CD4-positive, alpha-beta memory T cell (primary cell): Measurements from ENCODE around the gene DNAJC6. TPM values are rescaled to one million over a fixed set of nuclear protein-coding genes. Genes with fewer than 3 reads are reported as not detected.
A peak's percentile ranks its signal among the peaks of the same experiment; 100 is the strongest.
"Not testable (repeated sequence)": the region's sequence is repeated elsewhere in the genome, so short reads cannot be mapped to it uniquely, and the experiment has no call there.

Source experiments
- CTCF ChIA-PET: fragments of 350-600 bp; sonication (Branson Sonifier 250); formaldehyde crosslinking; loops from one replicate; lab custom pipeline; 2021; ENCODE audit warnings: inconsistent platforms; ENCODE audit not compliant: partially characterized antibody; lab: Charles Lee
- POLR2A ChIA-PET: fragments of 350-600 bp; sonication (Branson Sonifier 250); formaldehyde crosslinking; loops from one replicate; lab custom pipeline; 2021; ENCODE audit not compliant: partially characterized antibody; lab: Charles Lee
- DNase-seq, 5 donors: peaks; one replicate each; pipeline versions ENCODE4 v3.0.0 to v3.0.0-alpha.2; 2020 to 2022; ENCODE audit warnings: mixed read lengths in 1 of 5
- H3K27ac ChIP-seq: one replicate; pipeline ENCODE4 v1.7.0; 2013; ENCODE audit warnings: low read depth, low read length
- H3K27me3 ChIP-seq: 2 replicates; pipeline ENCODE4 v1.7.0; 2013; ENCODE audit warnings: mild to moderate bottlenecking, low read length, moderate library complexity; ENCODE audit not compliant: insufficient read depth
- H3K36me3 ChIP-seq: 2 replicates; pipeline ENCODE4 v1.7.0; 2013; ENCODE audit warnings: mild to moderate bottlenecking, low read length, moderate library complexity; ENCODE audit not compliant: insufficient read depth
- H3K4me1 ChIP-seq: 2 replicates; pipeline ENCODE4 v1.7.0; 2013; ENCODE audit warnings: mild to moderate bottlenecking, low read length, moderate library complexity; ENCODE audit not compliant: insufficient read depth
- H3K4me3 ChIP-seq, 2 donors: one replicate each; pipeline ENCODE4 v1.7.0; 2013; ENCODE audit warnings: low read length in 2 of 2, mild to moderate bottlenecking in 1 of 2
- H3K9me3 ChIP-seq, 2 donors: one replicate each; pipeline ENCODE4 v1.7.0; 2013; ENCODE audit warnings: low read length in 2 of 2, control low read depth in 1 of 2; ENCODE audit not compliant: control insufficient read depth in 1 of 2
- H3K27ac Mint-ChIP-seq, 7 donors: one replicate each; pipeline ENCODE4 v1.8.0; 2020 to 2021; ENCODE audit warnings: mixed read lengths in 7 of 7, mild to moderate bottlenecking in 6 of 7, inconsistent platforms in 3 of 7, moderate library complexity in 3 of 7
- H3K27me3 Mint-ChIP-seq, 2 donors: one replicate each; pipeline ENCODE4 v1.8.0; 2020 to 2021; ENCODE audit warnings: mixed read lengths in 2 of 2
- H3K36me3 Mint-ChIP-seq, 2 donors: one replicate each; pipeline ENCODE4 v1.8.0; 2020 to 2021; ENCODE audit warnings: mixed read lengths in 2 of 2, inconsistent platforms in 1 of 2, mild to moderate bottlenecking in 1 of 2
- H3K4me1 Mint-ChIP-seq, 4 donors: one replicate each; pipeline ENCODE4 v1.8.0; 2020 to 2021; ENCODE audit warnings: mixed read lengths in 4 of 4, mild to moderate bottlenecking in 1 of 4
- H3K4me3 Mint-ChIP-seq, 8 donors: one replicate each; pipeline ENCODE4 v1.8.0; 2020 to 2021; ENCODE audit warnings: mixed read lengths in 8 of 8, mild to moderate bottlenecking in 7 of 8, moderate library complexity in 6 of 8, inconsistent platforms in 3 of 8
- H3K9me3 Mint-ChIP-seq, 8 donors: one replicate each; pipeline ENCODE4 v1.8.0; 2020 to 2021; ENCODE audit warnings: mixed read lengths in 8 of 8, mild to moderate bottlenecking in 5 of 8, inconsistent platforms in 3 of 8, moderate library complexity in 1 of 8
- intact Hi-C: fragments of 100-400 bp; cut with micrococcal nuclease; formaldehyde crosslinking; loops from one replicate; pipeline ENCODE4 v1.15.1; 2023
- polyA plus RNA-seq, 2 donors: library from polyadenylated mRNA; unstranded; fragments of 300-500 nt; fragmentation: Illumina TruSeq; gene quantifications; one replicate each; pipeline ENCODE4 v1.2.3, GENCODE V29; 2021
- total RNA-seq, 2 experiments: library from RNA; stranded (reverse); gene quantifications; one replicate each; pipeline ENCODE4 v1.2.3, GENCODE V29; 2021

The DNAJC6 gene
- total and polyA plus RNA-seq, 4 experiments from 2014 or later: 0.35 to 4.3 (median 2.2) TPM

DNA sequence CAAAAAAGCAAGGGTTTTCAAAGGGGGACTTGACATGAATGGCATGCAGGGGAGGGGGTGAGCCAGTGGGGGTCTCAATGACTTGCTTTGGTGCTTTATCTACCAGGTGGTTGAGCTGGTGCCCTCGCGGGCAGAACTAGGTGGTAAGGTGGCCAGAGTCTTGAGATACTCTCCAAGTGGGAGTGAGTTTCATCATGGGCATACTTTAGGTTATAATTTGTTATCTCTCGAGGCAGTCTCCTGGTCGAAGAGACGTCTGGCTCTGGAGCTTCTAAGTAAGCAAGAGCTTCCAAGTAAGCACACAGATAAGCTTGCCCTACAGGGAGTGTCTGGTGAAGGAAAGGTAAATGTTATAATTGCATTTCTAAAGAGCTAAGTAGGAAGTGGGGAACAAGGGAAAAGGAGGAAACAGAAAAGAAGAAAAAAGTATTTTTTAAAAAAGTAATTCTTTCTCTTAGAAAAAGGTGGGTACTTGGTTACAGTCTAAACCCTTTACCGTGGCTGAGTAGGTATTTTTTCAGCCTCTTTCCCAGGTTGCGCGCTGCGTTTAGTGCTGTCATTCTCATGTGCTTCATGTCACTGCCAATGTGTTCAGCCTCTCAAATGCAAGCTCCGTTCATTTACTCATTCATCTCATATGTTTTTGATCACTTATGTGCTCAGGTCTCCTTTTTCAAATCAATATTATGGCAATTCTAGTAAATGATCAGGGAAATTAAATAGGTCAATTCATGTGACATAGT lies 31.6 kb upstream of the DNAJC6 start:
- POLR2A ChIA-PET: no interaction called here

DNA sequence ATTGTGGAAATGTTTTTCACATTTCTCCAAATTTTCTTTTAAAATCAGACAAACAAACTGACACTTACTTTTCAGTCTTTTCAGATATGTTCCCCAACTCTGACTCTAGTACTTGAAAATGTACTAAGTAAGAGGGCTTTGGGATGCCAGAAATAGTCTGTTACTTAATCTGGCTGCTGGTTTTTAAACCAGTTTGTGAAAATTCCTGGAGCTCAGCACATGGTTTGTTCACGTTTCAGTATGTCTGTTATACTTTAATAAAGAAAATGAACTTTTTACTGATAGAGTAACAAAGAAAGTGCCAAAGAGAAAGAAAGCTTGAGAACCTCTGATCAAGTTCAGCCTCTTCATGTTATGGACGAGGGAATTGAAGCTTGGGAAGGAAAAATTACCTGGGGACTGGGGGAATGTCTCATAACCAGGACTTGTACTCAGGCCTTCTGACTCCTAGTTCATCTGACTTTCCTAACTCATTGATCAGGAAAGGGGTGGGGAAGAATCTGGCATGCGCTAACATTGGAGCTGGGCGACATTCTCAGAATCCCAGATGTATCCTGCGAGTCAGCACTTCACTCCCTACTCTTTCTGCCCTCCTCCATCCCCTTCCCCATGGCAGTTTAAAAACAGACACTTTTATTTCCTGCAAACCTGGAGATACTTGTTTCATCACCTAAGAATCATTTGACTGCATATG lies 30.8 kb upstream of the DNAJC6 start:
- no peaks in the 10 kb centered on the region for H3K4me1 ChIP-seq
- H3K27ac Mint-ChIP-seq: no peak overlapping the region
- H3K27ac ChIP-seq: no peak overlapping the region
- H3K4me1 Mint-ChIP-seq: no peaks in the 10 kb centered on the region
- H3K4me3 Mint-ChIP-seq: no peak overlapping the region
- CTCF ChIA-PET: no interaction called here
- POLR2A ChIA-PET: no interaction called here
- no peaks in the 10 kb centered on the region for H3K27me3 ChIP-seq
- H3K27me3 Mint-ChIP-seq: peaks cover 4 to 11% of the 10 kb centered on the region in 2 donors
- no peaks in the 10 kb centered on the region for H3K36me3 ChIP-seq
- no peak for DNase-seq
- no peak overlapping the region for H3K4me3 ChIP-seq
- H3K9me3 Mint-ChIP-seq: no peaks in the 10 kb centered on the region
- H3K9me3 ChIP-seq: no peaks in the 10 kb centered on the region
- no peaks in the 10 kb centered on the region for H3K36me3 Mint-ChIP-seq
- intact Hi-C loops: no loop called here

More for the DNA sequence above, 31.6 kb upstream of the DNAJC6 start:
- CTCF ChIA-PET: no interaction called here
- no peak overlapping the region for H3K4me3 ChIP-seq
- no peaks in the 10 kb centered on the region for H3K36me3 ChIP-seq
- DNase-seq: no peak
- Mint-ChIP-seq H3K4me1 (no peaks in the 10 kb centered on the region), H3K36me3 (no peaks in the 10 kb centered on the region), H3K9me3 (no peaks in the 10 kb centered on the region), H3K27ac (peak overlapping the region in 1 of 7 donors; percentile 51), H3K4me3 (no peak overlapping the region), H3K27me3 (peaks cover 4 to 11% of the 10 kb centered on the region in 2 donors)
- H3K27ac ChIP-seq: no peak overlapping the region
- H3K9me3 ChIP-seq: no peaks in the 10 kb centered on the region
- no peaks in the 10 kb centered on the region for H3K27me3 ChIP-seq
- intact Hi-C loops: no loop called here
- H3K4me1 ChIP-seq: no peaks in the 10 kb centered on the region

DNA sequence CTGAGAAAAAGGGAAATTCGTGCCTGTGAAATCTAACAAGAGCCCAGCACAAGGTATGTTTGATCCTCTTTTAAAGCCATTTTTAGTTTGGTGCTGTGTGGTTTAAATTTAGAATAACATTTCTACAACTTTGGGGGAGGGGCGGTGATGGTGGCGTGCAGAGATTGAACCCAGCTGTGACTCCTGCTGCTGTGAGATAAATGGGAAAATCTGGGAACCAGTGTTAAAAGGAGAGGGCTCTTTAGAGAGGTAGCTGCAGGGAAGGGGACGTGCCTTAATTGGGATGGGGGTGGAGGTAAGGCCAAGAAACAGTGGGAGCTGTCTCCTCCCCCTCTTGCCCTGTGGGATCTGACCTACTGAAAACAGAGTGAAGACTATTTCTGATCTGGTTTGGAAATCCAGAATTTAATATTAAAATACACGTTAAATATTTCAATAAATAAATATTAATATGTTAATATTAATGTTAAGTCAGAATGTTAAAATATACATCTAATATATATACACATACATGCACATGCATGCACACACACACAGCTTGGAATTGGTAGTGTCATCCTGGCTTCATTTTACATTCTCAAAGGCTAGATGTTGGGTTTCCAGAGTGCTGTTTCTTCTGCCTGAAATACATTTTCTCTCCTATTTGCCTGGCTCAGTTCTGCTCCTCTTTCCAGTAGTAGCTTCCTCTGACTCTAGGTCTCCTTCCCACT lies 30.1 kb upstream of the DNAJC6 start:
- Mint-ChIP-seq H3K36me3 (no peaks in the 10 kb centered on the region), H3K4me1 (no peaks in the 10 kb centered on the region), H3K27me3 (peaks cover 4 to 11% of the 10 kb centered on the region in 2 donors), H3K9me3 (no peaks in the 10 kb centered on the region), H3K27ac (no peak overlapping the region), H3K4me3 (no peak overlapping the region)
- Histone ChIP-seq H3K27me3 (no peaks in the 10 kb centered on the region), H3K27ac (no peak overlapping the region), H3K4me1 (no peaks in the 10 kb centered on the region), H3K4me3 (no peak overlapping the region), H3K9me3 (no peaks in the 10 kb centered on the region), H3K36me3 (no peaks in the 10 kb centered on the region)
- POLR2A ChIA-PET: no interaction called here
- intact Hi-C loops: no loop called here
- no peak for DNase-seq
- CTCF ChIA-PET: no interaction called here

GRCh38 chr1:65281846-65282245 lies 27.5 kb upstream of the DNAJC6 start:
- H3K9me3 Mint-ChIP-seq: no peaks in the 10 kb centered on the region
- no peak overlapping the region for H3K4me3 ChIP-seq
- H3K36me3 ChIP-seq: no peaks in the 10 kb centered on the region
- H3K36me3 Mint-ChIP-seq: no peaks in the 10 kb centered on the region
- CTCF ChIA-PET: no interaction called here
- H3K27ac Mint-ChIP-seq: no peak overlapping the region
- DNase-seq: no peak
- no peaks in the 10 kb centered on the region for H3K9me3 ChIP-seq
- H3K4me1 ChIP-seq: no peaks in the 10 kb centered on the region
- no peak overlapping the region for H3K27ac ChIP-seq
- intact Hi-C loops: no loop called here
- H3K4me1 Mint-ChIP-seq: no peaks in the 10 kb centered on the region
- H3K27me3 ChIP-seq: no peaks in the 10 kb centered on the region
- peaks cover 4 to 7% of the 10 kb centered on the region in 2 donors for H3K27me3 Mint-ChIP-seq
- POLR2A ChIA-PET: no interaction called here
- H3K4me3 Mint-ChIP-seq: no peak overlapping the region

- Mint-ChIP-seq H3K9me3 (no peaks in the 10 kb centered on the region), H3K36me3 (no peaks in the 10 kb centered on the region), H3K4me1 (no peaks in the 10 kb centered on the region), H3K27ac (peak overlapping the region in 1 of 7 donors; percentile 43), H3K4me3 (peak overlapping the region in 1 of 8 donors; percentile 43), H3K27me3 (peaks cover 0 to 2% of the 10 kb centered on the region in 2 donors)
- Histone ChIP-seq H3K27me3 (no peaks in the 10 kb centered on the region), H3K4me1 (no peaks in the 10 kb centered on the region), H3K36me3 (no peaks in the 10 kb centered on the region), H3K4me3 (no peak overlapping the region), H3K27ac (no peak overlapping the region), H3K9me3 (no peaks in the 10 kb centered on the region)
- no peak for DNase-seq
- intact Hi-C loops: no loop called here
- CTCF ChIA-PET: no interaction called here
- POLR2A ChIA-PET: no interaction called here
These were observed 25.1 kb upstream of the DNAJC6 start for GRCh38 chr1:65284229-65284628.

- intact Hi-C loops: no loop called here
- H3K27me3 ChIP-seq: no peaks in the 10 kb centered on the region
- H3K4me1 ChIP-seq: no peaks in the 10 kb centered on the region
- POLR2A ChIA-PET: no interaction called here
- H3K4me3 ChIP-seq: no peak overlapping the region
- Mint-ChIP-seq H3K27ac (no peak overlapping the region), H3K4me3 (no peak overlapping the region), H3K36me3 (peaks cover 0 to 3% of the 10 kb centered on the region in 2 donors), H3K9me3 (no peaks in the 10 kb centered on the region), H3K27me3 (peaks cover 0 to 1% of the 10 kb centered on the region in 2 donors), H3K4me1 (no peaks in the 10 kb centered on the region)
- CTCF ChIA-PET: no interaction called here
- H3K36me3 ChIP-seq: no peaks in the 10 kb centered on the region
- no peak for DNase-seq
- no peak overlapping the region for H3K27ac ChIP-seq
- no peaks in the 10 kb centered on the region for H3K9me3 ChIP-seq
These were observed 19.9 kb upstream of the DNAJC6 start for GRCh38 chr1:65289449-65289848.

DNA sequence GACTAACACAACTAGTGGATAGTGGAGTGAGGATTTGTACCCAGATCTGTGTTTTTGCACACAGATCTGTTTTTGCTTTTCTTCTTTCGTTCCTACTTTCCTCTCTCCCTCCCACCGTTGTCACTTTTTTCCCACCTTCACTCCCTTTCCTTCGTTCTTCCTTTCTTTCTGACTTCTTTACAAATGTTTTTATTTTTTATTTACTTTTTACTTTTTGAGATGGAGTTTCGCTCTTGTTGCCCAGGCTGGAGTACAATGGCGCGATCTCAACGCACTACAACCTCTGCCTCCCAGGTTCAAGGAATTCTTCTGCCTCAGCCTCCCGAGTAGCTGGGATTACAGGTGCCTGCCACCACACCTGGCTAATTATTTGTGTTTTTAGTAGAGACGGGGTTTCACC lies 17.5 kb upstream of the DNAJC6 start:
- H3K36me3 ChIP-seq, H3K9me3 ChIP-seq, DNase-seq, POLR2A ChIA-PET, CTCF ChIA-PET, H3K4me1 ChIP-seq, H3K9me3 Mint-ChIP-seq, H3K27ac ChIP-seq, H3K4me3 ChIP-seq, H3K36me3 Mint-ChIP-seq, H3K27me3 Mint-ChIP-seq, H3K27ac Mint-ChIP-seq, H3K27me3 ChIP-seq, H3K4me3 Mint-ChIP-seq, H3K4me1 Mint-ChIP-seq, intact Hi-C loops: not testable (repeated sequence)
